BLaER1 treated with 17β-estradiol and CSF1 and Interleukin-3, amounts not matched to agents 10 nM and 100 nM (cell line): ENCODE results near the gene ANKS1A.
A peak's percentile ranks its signal among the peaks of the same experiment; 100 is the strongest.

Experiments
- H3K27ac ChIP-seq, 11 experiments: shearing (Covaris generic); formaldehyde crosslinking; 2 replicates each; pipeline ENCODE4 v1.8.1; 2022
- H3K27me3 ChIP-seq, 11 experiments: shearing (Covaris generic); formaldehyde crosslinking; 2 replicates each; pipeline ENCODE4 v1.8.1; 2022
- H3K36me3 ChIP-seq, 11 experiments: shearing (Covaris generic); formaldehyde crosslinking; 2 replicates each; pipeline ENCODE4 v1.8.1; 2022
- H3K4me1 ChIP-seq, 10 experiments: shearing (Covaris generic); formaldehyde crosslinking; 2 replicates each; pipeline ENCODE4 v1.8.1; 2022
- H3K4me2 ChIP-seq, 11 experiments: shearing (Covaris generic); formaldehyde crosslinking; 2 replicates each; pipeline ENCODE4 v1.8.1; 2022
- H3K4me3 ChIP-seq, 10 experiments: shearing (Covaris generic); formaldehyde crosslinking; 2 replicates each; pipeline ENCODE4 v1.8.1; 2022
- H3K9ac ChIP-seq, 11 experiments: shearing (Covaris generic); formaldehyde crosslinking; 2 replicates each; pipeline ENCODE4 v1.8.1; 2022
- H3K9me3 ChIP-seq, 11 experiments: shearing (Covaris generic); formaldehyde crosslinking; replicated peaks in 1 of 11; 2 replicates each; pipeline ENCODE4 v1.8.1; 2022
- H4K20me1 ChIP-seq, 11 experiments: shearing (Covaris generic); formaldehyde crosslinking; 2 replicates each; pipeline ENCODE4 v1.8.1; 2022
- Cebpa-rat ChIP-seq, 11 experiments: shearing (Covaris generic); IDR thresholded peaks; 2 replicates each; pipeline ENCODE4 v1.8.1; 2022

Gene ANKS1A

DNA sequence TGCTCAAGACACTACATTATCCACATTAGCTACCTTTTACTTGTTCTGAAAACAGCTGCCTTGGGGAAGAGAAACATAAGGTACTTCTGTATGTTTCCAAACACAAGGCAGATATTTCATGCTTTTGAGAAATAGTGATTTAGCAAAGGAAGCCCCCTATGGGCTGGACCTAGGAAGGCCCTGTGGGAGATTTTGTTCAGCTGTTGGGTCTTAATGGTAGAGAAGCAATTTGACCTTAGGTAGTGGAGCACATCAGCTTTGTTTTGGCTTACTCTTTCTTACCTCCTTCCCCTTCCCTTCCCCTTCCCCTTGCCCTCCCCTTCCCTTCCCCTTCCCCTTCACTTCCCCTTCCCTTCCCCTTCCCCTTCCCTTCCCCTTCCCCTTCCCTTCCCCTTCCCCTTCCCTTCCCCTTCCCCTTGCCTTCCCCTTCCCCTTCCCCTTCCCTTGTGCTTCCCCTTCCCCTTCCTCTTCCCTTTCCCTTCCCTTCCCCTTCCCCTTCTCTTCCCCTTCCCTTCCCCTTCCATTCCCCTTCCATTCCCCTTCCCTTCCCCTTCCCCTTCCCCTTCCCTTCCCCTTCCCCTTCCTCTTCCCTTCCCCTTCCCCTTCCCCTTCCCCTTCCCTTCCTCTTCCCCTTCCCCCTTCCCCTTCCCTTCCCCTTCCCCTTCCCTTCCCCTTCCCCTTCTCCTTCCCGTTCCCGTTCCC, 84.6 kb downstream of the ANKS1A start:
- Histone ChIP-seq H4K20me1 (no peaks in the 10 kb centered on the region), H3K27me3 (no peaks in the 10 kb centered on the region), H3K4me2 (no peak overlapping the region), H3K4me1 (peaks cover 0 to 25% (median 10%) of the 10 kb centered on the region in 10 experiments; a peak in 10 of 20 replicates), H3K27ac (no peak overlapping the region), H3K36me3 (peaks cover 20 to 76% (median 42%) of the 10 kb centered on the region in 11 experiments), H3K9me3 (no peaks in the 10 kb centered on the region), H3K4me3 (no peak overlapping the region), H3K9ac (no peak overlapping the region)
- no peak for TF ChIP-seq Cebpa-rat (IDR thresholded peaks at IDR 0.05)

DNA sequence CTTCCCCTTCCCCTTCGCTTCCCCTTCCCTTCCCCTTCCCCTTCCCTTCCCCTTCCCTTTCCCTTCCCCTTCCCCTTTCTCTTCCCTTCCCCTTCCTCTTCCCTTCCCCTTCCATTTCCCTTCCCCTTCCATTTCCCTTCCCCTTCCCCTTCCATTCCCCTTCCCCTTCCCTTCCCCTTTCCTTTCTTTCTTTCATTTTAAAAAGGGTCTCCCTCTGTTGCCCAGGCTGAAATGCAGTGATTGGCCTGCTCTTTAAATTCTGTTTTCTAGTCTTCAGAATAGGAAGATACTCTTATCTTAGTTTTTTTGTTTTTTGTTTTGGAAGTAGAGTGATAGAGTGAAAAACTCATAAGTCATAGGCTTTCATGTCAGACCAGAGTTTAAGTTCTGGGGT, 85.2 kb downstream of the ANKS1A start:
- Histone ChIP-seq H3K27ac (no peak overlapping the region), H3K27me3 (no peaks in the 10 kb centered on the region), H3K9me3 (no peaks in the 10 kb centered on the region), H3K4me1 (peaks cover 0 to 19% (median 5%) of the 10 kb centered on the region in 10 experiments; a peak in 11 of 20 replicates), H3K4me2 (no peak overlapping the region), H3K4me3 (no peak overlapping the region), H3K9ac (no peak overlapping the region), H4K20me1 (no peaks in the 10 kb centered on the region; a peak in 1 of 22 replicates), H3K36me3 (peaks cover 20 to 78% (median 41%) of the 10 kb centered on the region in 11 experiments)
- TF ChIP-seq Cebpa-rat (IDR thresholded peaks at IDR 0.05): no peak

DNA sequence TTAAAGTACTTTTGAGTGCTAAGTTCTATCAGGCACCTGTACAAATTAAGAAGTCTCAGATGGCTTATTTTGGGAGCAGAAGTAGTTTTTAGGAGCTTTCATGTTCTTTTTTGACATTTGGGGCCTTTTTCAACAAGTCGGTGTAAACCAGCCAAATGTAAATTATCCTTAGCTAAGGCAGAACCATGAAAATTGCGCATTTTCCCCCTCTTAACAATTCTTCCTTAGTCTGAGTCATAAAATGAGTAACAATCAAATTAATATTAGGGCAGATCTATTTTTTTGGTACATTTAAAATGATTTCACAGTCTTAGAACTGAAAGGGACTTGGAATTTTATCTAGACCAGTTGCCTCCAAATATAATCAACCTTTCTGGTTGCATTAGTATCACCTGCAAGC, 87.2 kb downstream of the ANKS1A start:
- Histone ChIP-seq H3K27ac (no peak overlapping the region), H3K4me2 (no peak overlapping the region), H3K4me3 (no peak overlapping the region), H3K9ac (no peak overlapping the region), H3K9me3 (no peaks in the 10 kb centered on the region), H3K36me3 (peaks cover 6 to 80% (median 25%) of the 10 kb centered on the region in 11 experiments; a peak in 19 of 22 replicates), H3K4me1 (peaks cover 0 to 6% (median under 1%) of the 10 kb centered on the region in 10 experiments; a peak in 7 of 20 replicates), H4K20me1 (peaks cover 0 to 4% (median 0%) of the 10 kb centered on the region in 11 experiments; a peak in 1 of 22 replicates), H3K27me3 (no peaks in the 10 kb centered on the region)
- TF ChIP-seq Cebpa-rat (IDR thresholded peaks at IDR 0.05): no peak

DNA sequence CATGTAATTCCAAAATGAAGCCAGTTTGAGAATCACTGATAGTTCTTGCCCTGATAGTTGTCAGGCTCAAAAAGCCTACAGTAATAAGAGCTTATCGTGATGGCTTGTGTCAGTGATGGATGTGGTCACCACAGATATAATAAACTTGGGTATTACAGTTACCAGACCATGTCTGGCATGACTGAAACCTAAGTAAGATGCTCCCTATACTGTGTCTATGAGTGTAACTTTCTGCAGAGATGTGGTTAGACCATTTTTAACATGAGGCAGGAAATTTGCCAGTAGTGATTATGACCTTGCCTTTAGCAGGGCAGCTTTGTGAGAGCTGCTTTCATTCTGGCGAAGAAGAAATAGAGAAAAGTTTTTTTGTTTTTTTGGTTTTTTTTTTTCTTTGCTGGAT, 90.2 kb downstream of the ANKS1A start:
- Histone ChIP-seq H3K4me1 (peaks cover 0 to 12% (median 9%) of the 10 kb centered on the region in 10 experiments; a peak in 14 of 20 replicates), H3K27me3 (no peaks in the 10 kb centered on the region), H3K9me3 (no peaks in the 10 kb centered on the region), H3K4me2 (no peak overlapping the region), H3K27ac (no peak overlapping the region), H3K36me3 (peaks cover 18 to 87% (median 37%) of the 10 kb centered on the region in 11 experiments; a peak in 21 of 22 replicates), H3K4me3 (no peak overlapping the region), H3K9ac (no peak overlapping the region), H4K20me1 (peaks cover 0 to 15% (median 0%) of the 10 kb centered on the region in 11 experiments; a peak in 1 of 22 replicates)
- no peak for TF ChIP-seq Cebpa-rat (IDR thresholded peaks at IDR 0.05)

DNA sequence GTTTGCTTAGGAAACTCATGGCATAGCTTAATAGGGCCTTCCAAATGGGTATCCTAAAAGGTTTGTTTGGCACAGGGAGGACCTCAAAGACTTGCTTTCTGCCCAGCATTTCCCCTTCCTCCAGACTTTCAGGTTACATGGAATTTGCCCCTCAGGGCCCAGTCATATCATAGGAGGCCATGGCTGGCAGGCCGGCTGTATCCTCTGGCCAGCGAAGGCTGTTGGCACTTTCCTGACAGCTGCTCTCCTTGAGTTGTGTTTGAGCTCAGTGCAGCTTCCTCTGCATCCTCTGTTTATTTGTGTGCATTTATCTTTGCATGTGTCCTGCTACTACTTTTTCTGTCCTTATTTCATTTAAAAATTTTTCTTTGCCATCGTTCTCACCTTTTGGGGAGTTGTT, 90.9 kb downstream of the ANKS1A start:
- H3K4me2 ChIP-seq: no peak overlapping the region
- no peak for TF ChIP-seq Cebpa-rat (IDR thresholded peaks at IDR 0.05)

DNA sequence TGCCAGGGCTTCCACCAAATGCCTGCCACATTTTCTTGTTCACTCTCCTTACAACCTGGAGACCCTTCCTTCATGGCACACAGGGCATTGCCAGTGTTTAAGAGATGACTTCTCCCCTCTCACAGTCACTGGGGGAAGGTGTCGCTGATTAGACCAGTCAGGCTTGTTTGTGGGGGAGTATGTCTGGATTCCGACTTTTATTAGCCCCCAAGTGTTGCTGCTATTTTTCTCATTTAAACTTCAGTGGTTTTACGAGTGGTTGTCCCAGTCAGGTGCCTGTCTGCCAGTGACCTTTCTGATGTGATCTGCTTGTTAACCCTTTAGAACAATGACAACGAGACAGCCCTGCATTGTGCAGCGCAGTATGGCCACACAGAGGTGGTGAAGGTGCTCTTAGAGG, 92.3 kb downstream of the ANKS1A start:
- Histone ChIP-seq H3K27me3 (no peaks in the 10 kb centered on the region), H3K27ac (peak overlapping the region in 4 of 11 experiments; percentile 2 to 45 (median 28); a peak in 3 of 22 replicates), H3K9me3 (no peaks in the 10 kb centered on the region), H4K20me1 (peaks cover 0 to 21% (median 0%) of the 10 kb centered on the region in 11 experiments; a peak in 1 of 22 replicates), H3K4me1 (peaks cover 0 to 12% (median 10%) of the 10 kb centered on the region in 10 experiments; a peak in 14 of 20 replicates), H3K36me3 (peaks cover 33 to 93% (median 59%) of the 10 kb centered on the region in 11 experiments), H3K9ac (no peak overlapping the region), H3K4me2 (peak overlapping the region in 4 of 11 experiments; percentile 28 to 62 (median 50); a peak in 8 of 22 replicates), H3K4me3 (no peak overlapping the region)
- no peak for TF ChIP-seq Cebpa-rat (IDR thresholded peaks at IDR 0.05)

More for the DNA sequence above, 90.9 kb downstream of the ANKS1A start:
- peaks cover 22 to 93% (median 45%) of the 10 kb centered on the region in 11 experiments for H3K36me3 ChIP-seq
- no peaks in the 10 kb centered on the region for H3K9me3 ChIP-seq
- H3K9ac ChIP-seq: no peak overlapping the region
- H3K4me1 ChIP-seq: peaks cover 0 to 12% (median 10%) of the 10 kb centered on the region in 10 experiments; a peak in 14 of 20 replicates
- H3K27ac ChIP-seq: no peak overlapping the region
- H3K27me3 ChIP-seq: no peaks in the 10 kb centered on the region
- no peak overlapping the region for H3K4me3 ChIP-seq
- H4K20me1 ChIP-seq: peaks cover 0 to 21% (median 0%) of the 10 kb centered on the region in 11 experiments; a peak in 1 of 22 replicates

DNA sequence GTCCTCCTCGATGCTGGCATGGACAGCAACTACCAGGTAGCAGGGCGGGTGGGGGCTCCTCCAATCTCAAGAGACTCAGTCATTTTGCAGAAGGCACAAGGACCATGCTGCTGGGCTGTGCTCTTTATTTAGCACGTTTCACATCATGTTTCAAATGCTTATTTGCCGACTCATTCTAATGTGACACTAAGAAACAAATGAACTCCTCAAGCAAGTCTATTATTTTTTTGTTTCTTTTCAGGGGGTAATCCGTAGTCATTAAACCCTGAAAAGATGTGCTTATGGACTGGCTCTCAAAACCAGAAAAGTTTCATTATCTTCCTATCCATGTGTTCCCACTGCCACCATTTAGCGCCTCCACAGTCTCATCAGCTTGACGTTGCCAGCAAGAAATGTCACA, 92.9 kb downstream of the ANKS1A start:
- TF ChIP-seq Cebpa-rat (IDR thresholded peaks at IDR 0.05): no peak
- Histone ChIP-seq H3K9ac (no peak overlapping the region; a peak in 1 of 22 replicates), H3K4me1 (peaks cover 0 to 12% (median 10%) of the 10 kb centered on the region in 10 experiments; a peak in 14 of 20 replicates), H4K20me1 (peaks cover 0 to 22% (median 0%) of the 10 kb centered on the region in 11 experiments; a peak in 2 of 22 replicates), H3K36me3 (peaks cover 34 to 95% (median 61%) of the 10 kb centered on the region in 11 experiments), H3K27me3 (no peaks in the 10 kb centered on the region), H3K4me2 (peak overlapping the region in 4 of 11 experiments; percentile 28 to 62 (median 50); a peak in 8 of 22 replicates), H3K27ac (peak overlapping the region in 6 of 11 experiments; percentile 2 to 45 (median 25); a peak in 7 of 22 replicates), H3K9me3 (no peaks in the 10 kb centered on the region), H3K4me3 (no peak overlapping the region)

DNA sequence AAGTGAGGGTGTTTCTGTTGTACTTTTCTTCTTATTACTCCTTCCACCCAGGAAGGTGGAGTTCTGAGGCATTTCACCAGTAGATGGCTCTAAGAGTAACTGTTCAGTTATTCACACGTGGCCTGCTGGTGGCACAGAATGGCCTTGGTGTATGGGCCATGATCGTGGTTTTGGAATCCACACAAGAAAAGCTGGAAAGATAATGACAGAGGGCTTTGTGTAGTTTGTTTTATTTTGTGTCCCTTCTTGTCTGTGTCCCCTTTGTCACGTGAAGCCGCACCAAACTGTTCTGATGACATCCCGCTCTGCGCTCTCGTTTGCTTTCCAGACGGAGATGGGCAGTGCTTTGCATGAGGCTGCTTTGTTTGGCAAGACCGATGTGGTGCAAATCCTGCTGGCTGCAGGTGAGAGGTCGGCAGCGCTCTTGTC, 93.4 kb downstream of the ANKS1A start:
- Histone ChIP-seq H3K27me3 (no peaks in the 10 kb centered on the region), H3K4me1 (peaks cover 0 to 12% (median 10%) of the 10 kb centered on the region in 10 experiments; a peak in 14 of 20 replicates), H3K4me3 (no peak overlapping the region), H3K9ac (no peak overlapping the region), H3K9me3 (no peaks in the 10 kb centered on the region), H3K27ac (peak overlapping the region in 4 of 11 experiments; percentile 19 to 45 (median 38); a peak in 4 of 22 replicates), H3K36me3 (peaks cover 39 to 95% (median 62%) of the 10 kb centered on the region in 11 experiments), H3K4me2 (peak overlapping the region in 2 of 11 experiments; percentile 52 to 62; a peak in 3 of 22 replicates), H4K20me1 (peaks cover 0 to 27% (median 0%) of the 10 kb centered on the region in 11 experiments; a peak in 2 of 22 replicates)
- no peak for TF ChIP-seq Cebpa-rat (IDR thresholded peaks at IDR 0.05)

DNA sequence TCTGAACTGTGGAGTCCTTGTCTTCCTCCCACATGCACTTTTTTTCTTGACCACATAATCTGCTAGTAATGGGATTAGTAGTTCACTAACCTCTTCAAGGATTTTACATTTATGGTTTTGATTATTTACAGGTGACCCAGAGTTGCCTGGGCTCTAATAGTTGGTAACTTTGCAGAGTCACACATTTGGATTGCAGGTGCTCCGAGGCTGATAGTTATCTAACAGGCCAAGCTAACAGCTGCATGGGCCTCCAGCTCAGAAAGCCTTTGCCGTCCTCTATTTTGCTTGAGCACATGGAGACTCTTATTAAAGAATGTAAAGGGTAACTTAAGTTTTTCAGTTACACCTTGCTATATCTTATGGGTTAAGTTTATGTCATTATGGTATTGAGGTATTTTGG, 95.4 kb downstream of the ANKS1A start:
- Histone ChIP-seq H3K4me2 (no peak overlapping the region), H4K20me1 (peaks cover 0 to 28% (median 0%) of the 10 kb centered on the region in 11 experiments; a peak in 2 of 22 replicates), H3K4me3 (no peak overlapping the region), H3K27me3 (no peaks in the 10 kb centered on the region), H3K9me3 (no peaks in the 10 kb centered on the region), H3K9ac (no peak overlapping the region), H3K36me3 (peaks cover 40 to 100% (median 68%) of the 10 kb centered on the region in 11 experiments), H3K27ac (no peak overlapping the region), H3K4me1 (peaks cover 6 to 15% (median 11%) of the 10 kb centered on the region in 10 experiments)
- TF ChIP-seq Cebpa-rat (IDR thresholded peaks at IDR 0.05): no peak
